Lower lobe of right lung (tissue), 2 donors: ENCODE measurements around the gene EIF2S1. TPM values are rescaled to one million over a fixed set of nuclear protein-coding genes. Genes with fewer than 3 reads are reported as not detected.

Experiments used
- ATAC-seq, 2 donors: fragments of 200-7000 bp; cut with Tn5 transposase; one replicate each; pipeline ENCODE4 v1.9.1; 2020 to 2022; ENCODE audit warnings: mild to moderate bottlenecking in 2 of 2, moderate library complexity in 2 of 2
- DNase-seq: peaks from one replicate; pipeline ENCODE4 v3.0.0-alpha.2; 2020
- H3K27ac ChIP-seq: fragments of 200-600 bp; one replicate; pipeline ENCODE4 v1.8.0; 2022
- H3K27me3 ChIP-seq: fragments of 200-600 bp; one replicate; pipeline ENCODE4 v1.8.0; 2022; ENCODE audit warnings: low read depth
- H3K36me3 ChIP-seq: fragments of 200-600 bp; one replicate; pipeline ENCODE4 v1.8.0; 2022; ENCODE audit warnings: mild to moderate bottlenecking
- H3K4me1 ChIP-seq: fragments of 200-600 bp; one replicate; pipeline ENCODE4 v1.8.0; 2022
- H3K4me3 ChIP-seq: fragments of 200-600 bp; one replicate; pipeline ENCODE4 v1.8.0; 2022; ENCODE audit warnings: mild to moderate bottlenecking
- H3K9me3 ChIP-seq: fragments of 200-600 bp; one replicate; pipeline ENCODE4 v1.8.0; 2022
- intact Hi-C: fragments of 100-400 bp; cut with DNase I; formaldehyde crosslinking; loops from one replicate; pipeline ENCODE4 v1.11.0; 2022
- total RNA-seq: library from RNA; stranded (reverse); fragmentation: NEBNext Ultra II Directional; extraction: Animal tissue kit (Norgen Biotek cat#: 25700); gene quantifications from one replicate; pipeline ENCODE4 v1.2.1, GENCODE V29; 2021
- TF ChIP-seq, protein P1 (sequence below): fragments of 200-600 bp; IDR thresholded peaks from one replicate; pipeline ENCODE4 v1.8.0; 2022; ENCODE audit warnings: antibody characterized with exemption, mild to moderate bottlenecking
- donor health status: DM: no; HTN: yes; CAD: no; lungs with severe emphysema.

The EIF2S1 gene
- total RNA-seq, 1 donor from 2014 or later, result 64.7 TPM

- no peaks in the 10 kb centered on the region for H3K4me1 ChIP-seq
- peaks cover 22% of the 10 kb centered on the region for H3K36me3 ChIP-seq
- H3K27me3 ChIP-seq, result no peaks in the 10 kb centered on the region
- no peaks in the 10 kb centered on the region for H3K9me3 ChIP-seq
- TF ChIP-seq, protein P1, sequence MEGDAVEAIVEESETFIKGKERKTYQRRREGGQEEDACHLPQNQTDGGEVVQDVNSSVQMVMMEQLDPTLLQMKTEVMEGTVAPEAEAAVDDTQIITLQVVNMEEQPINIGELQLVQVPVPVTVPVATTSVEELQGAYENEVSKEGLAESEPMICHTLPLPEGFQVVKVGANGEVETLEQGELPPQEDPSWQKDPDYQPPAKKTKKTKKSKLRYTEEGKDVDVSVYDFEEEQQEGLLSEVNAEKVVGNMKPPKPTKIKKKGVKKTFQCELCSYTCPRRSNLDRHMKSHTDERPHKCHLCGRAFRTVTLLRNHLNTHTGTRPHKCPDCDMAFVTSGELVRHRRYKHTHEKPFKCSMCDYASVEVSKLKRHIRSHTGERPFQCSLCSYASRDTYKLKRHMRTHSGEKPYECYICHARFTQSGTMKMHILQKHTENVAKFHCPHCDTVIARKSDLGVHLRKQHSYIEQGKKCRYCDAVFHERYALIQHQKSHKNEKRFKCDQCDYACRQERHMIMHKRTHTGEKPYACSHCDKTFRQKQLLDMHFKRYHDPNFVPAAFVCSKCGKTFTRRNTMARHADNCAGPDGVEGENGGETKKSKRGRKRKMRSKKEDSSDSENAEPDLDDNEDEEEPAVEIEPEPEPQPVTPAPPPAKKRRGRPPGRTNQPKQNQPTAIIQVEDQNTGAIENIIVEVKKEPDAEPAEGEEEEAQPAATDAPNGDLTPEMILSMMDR, result no peak
- no peak for DNase-seq
- no peak for ATAC-seq
- no peak overlapping the region for H3K27ac ChIP-seq
- no peak overlapping the region for H3K4me3 ChIP-seq
- intact Hi-C loops, result no loop called here
These were observed 29.8 kb downstream of the EIF2S1 start for GRCh38 chr14:67389811-67390534.

DNA sequence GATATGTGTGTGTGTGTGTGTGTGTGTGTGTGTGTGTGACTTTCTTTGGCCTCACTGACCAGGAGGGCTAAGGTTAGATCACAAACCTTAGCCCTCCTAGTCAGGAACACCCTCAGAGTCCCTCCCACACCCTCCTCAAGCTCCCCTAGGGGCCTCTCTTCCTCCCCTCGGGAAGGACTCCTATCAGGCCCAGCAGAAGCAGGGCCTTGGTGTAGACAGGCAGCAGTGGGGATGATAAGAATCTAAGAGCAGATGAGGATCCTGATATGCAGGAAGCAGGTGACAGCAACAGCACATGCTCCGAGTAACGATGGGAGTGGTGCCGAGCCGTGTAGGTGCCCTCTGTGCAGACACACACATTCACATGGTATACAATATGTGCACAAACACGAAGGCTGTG lies 31.1 kb downstream of the EIF2S1 start:
- TF ChIP-seq, protein P1, result no peak
- ATAC-seq (no peak), DNase-seq (no peak)
- H3K36me3 ChIP-seq, result peaks cover 9% of the 10 kb centered on the region
- no peak overlapping the region for H3K27ac ChIP-seq
- no peaks in the 10 kb centered on the region for H3K9me3 ChIP-seq
- no peaks in the 10 kb centered on the region for H3K4me1 ChIP-seq
- H3K4me3 ChIP-seq, result no peak overlapping the region
- no peaks in the 10 kb centered on the region for H3K27me3 ChIP-seq
- intact Hi-C loops, result no loop called here

GRCh38 chr14:67392123-67392522 lies 32.0 kb downstream of the EIF2S1 start:
- ATAC-seq, result no peak
- TF ChIP-seq, protein P1, result no peak
- DNase-seq, result no peak
- Histone ChIP-seq H3K27ac (no peak overlapping the region), H3K27me3 (no peaks in the 10 kb centered on the region), H3K36me3 (peaks cover under 1% of the 10 kb centered on the region), H3K4me3 (no peak overlapping the region), H3K4me1 (no peaks in the 10 kb centered on the region), H3K9me3 (no peaks in the 10 kb centered on the region)
- intact Hi-C loops, result no loop called here

GRCh38 chr14:67392800-67393199 lies 32.7 kb downstream of the EIF2S1 start:
- ATAC-seq (no peak), DNase-seq (no peak)
- intact Hi-C loops, result no loop called here
- Histone ChIP-seq H3K27me3 (no peaks in the 10 kb centered on the region), H3K4me1 (no peaks in the 10 kb centered on the region), H3K4me3 (no peak overlapping the region), H3K9me3 (no peaks in the 10 kb centered on the region), H3K27ac (no peak overlapping the region), H3K36me3 (no peaks in the 10 kb centered on the region)
- TF ChIP-seq, protein P1, result no peak

GRCh38 chr14:67393689-67394088 lies 33.6 kb downstream of the EIF2S1 start:
- Histone ChIP-seq H3K27me3 (no peaks in the 10 kb centered on the region), H3K9me3 (no peaks in the 10 kb centered on the region), H3K4me1 (no peaks in the 10 kb centered on the region), H3K36me3 (no peaks in the 10 kb centered on the region), H3K27ac (no peak overlapping the region), H3K4me3 (no peak overlapping the region)
- ATAC-seq, result no peak
- intact Hi-C loops, result no loop called here
- TF ChIP-seq, protein P1, result no peak
- no peak for DNase-seq
